DLD1 (cell line): ENCODE measurements around the gene C2orf92.
"Not testable (repeated sequence)": the region's sequence is repeated elsewhere in the genome, so short reads cannot be mapped to it uniquely, and the experiment has no call there.

ENCODE experiments used
- in situ Hi-C: cut with HindIII; loops from 2 replicates; pipeline ENCODE4 v1.10.0; 2017; ENCODE audit warnings: low sequenced_read_pairs

The C2orf92 gene

GRCh38 chr2:97688062-97688827, 18.7 kb downstream of the C2orf92 start:
- in situ Hi-C loops, result no loop called here

DNA sequence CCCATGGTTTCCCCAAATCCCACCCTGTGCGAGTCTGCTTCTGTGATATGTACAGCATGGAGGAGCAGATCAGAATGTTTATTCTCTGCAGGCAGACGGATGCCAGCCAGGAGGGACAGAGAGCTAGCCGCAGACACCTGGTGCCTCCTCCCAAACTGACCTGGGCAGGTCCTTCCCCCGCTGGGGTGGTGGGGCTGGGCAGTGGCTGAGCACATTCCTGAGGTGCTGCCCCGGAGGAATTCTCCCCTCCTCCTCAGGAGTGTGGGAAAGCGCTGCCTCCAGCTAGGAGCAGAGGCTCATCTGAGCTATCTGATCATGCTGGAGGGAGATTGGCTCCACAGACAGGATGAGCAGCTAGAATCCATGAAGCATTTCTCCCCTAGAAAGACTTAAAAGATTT, 21.7 kb downstream of the C2orf92 start:
- in situ Hi-C loops, result no loop called here

GRCh38 chr2:97693476-97693875, 24.0 kb downstream of the C2orf92 start:
- in situ Hi-C loops, result no loop called here

GRCh38 chr2:97695744-97696143, 26.2 kb downstream of the C2orf92 start:
- in situ Hi-C loops, result no loop called here

DNA sequence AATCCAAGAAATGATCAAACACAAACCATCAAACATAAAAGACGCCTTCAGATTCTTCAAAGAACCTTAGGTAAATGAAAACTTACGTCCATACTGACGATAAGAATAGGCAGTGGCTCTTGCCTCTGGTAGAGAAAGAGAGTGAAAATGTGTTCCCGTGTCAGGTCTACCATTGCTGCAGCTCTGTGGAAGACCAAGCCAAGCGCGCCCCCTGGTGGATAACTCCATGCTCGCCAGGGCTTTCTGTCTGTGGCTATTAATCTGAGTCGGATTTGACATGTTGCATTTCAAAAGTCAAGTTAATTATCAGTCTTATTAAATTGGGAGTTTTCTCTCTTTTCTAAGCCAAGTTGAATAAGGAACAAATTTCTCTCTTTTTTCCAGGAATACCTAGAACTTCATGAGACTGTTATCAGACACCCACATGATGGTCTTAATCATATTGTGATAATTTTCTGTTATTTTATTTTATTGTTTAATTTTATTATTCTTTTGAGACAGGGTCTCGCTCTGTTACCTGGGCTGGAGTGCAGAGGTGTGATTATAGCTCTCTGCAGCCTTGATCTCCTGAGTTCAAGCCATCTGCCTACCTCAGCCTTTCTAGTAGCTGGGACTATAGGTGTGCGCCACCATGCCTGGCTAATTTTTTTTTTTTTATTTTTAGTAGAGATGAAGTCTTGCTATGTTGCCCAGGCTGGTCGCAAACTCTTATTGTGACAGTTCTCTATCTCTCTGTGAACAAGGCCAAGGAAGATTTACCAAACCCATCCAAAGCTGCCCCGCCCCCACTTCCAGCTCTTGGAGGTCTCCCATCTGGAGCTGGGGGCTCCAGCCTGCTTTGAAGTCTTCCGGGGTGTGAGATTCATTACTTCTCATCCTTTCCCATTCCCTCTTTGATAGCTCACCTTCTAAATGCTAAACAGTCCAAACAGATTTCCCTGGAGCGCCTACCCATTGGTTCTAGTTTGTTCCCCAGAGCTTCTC, 28.0 kb downstream of the C2orf92 start:
- in situ Hi-C loops, result no loop called here

DNA sequence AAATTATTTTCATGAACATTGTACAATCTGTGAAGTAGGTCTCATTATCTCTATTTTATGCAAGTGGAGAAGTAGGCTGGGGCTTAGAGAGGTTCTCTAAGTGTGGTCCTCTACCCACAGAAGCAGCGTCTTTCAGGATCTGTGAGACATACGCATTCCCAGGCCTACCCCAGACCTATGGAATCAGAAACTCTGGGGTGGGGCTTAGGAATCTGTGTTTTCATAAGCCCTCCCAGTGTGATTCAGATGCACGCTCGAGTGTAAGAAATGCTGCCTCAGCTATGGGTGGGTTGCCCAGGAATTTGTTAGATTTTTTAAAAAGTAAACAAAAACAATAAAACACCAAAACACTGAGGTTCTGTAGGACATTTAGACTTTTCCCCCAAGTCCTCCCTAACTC, 29.0 kb downstream of the C2orf92 start:
- in situ Hi-C loops, result no loop called here

GRCh38 chr2:97699765-97700444, 30.4 kb downstream of the C2orf92 start:
- in situ Hi-C loops, result no loop called here

GRCh38 chr2:97701186-97701585, 31.7 kb downstream of the C2orf92 start:
- in situ Hi-C loops, result no loop called here

DNA sequence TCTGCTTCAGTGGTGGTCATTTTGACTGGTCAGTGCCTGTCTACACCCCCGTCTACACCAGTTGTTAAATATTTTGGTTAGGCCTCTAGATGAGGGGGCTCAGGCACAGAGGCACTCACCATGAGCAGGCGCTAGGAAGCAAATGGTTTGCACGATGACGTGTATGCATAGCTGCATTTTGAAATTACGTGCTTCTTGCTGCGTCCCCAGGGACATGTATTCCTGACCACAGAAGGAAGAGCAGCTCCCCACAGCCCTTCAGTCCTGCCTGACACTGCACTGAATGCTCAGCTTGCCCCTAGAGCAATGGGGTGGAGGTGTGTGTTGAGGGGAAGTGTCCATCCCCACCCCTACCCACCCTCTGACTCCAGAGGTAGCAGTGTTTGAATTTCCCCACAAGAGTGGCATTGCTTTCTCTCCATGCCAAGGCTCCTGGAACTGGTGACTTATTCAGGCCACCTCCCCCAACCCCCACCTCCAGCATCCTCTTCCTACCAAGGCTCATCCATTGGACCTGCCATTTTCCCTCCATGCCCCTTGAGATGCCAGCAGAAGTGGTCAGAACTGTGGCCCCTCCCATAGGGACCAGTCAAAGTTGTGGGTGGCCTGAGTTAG, 32.4 kb downstream of the C2orf92 start:
- in situ Hi-C loops, result no loop called here

GRCh38 chr2:97702731-97703470, 33.4 kb downstream of the C2orf92 start:
- in situ Hi-C loops, result no loop called here

- in situ Hi-C loops, result no loop called here
Measured at GRCh38 chr2:97703741-97704140, 34.2 kb downstream of the C2orf92 start.

- in situ Hi-C loops, result no loop called here
Measured at GRCh38 chr2:97704989-97705388, 35.5 kb downstream of the C2orf92 start.

GRCh38 chr2:97706112-97706511, 36.6 kb downstream of the C2orf92 start:
- in situ Hi-C loops, result no loop called here

DNA sequence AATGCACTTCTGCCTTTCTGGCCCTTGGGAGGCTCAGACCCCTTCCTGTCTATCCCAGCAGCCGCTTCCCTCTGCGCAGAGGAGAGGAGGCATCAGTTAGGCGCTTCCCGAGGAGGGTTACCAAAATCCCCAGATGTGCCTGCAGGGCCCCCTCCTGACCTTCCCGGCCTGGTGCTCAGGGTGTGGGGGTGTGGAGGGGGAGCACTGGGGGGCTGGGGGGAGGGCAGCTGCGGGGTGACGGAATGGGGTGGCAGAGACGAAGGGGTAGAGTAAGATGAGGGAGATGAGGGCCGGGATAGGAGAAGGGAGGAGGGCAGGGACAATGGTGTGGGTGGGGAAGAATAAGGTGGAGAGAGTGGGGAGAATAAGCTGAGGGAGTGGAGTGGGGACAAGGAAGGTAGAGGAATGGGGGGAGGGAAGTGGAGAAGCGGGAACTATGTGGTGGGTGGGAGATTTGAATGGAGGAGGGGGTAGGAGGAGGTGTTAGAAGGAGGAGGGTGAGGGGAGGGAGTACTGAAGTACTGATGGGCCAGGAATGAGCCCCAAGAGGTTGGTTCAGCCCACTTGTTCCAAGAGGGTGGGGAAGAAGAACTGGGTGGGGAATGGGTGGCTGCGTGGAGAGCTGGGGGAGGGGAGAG, 37.3 kb downstream of the C2orf92 start:
- in situ Hi-C loops, result no loop called here

GRCh38 chr2:97707362-97708047, 38.0 kb downstream of the C2orf92 start:
- in situ Hi-C loops, result no loop called here

- in situ Hi-C loops, result no loop called here
Measured at GRCh38 chr2:97708048-97708380, 38.5 kb downstream of the C2orf92 start.

GRCh38 chr2:97708608-97709007, 39.1 kb downstream of the C2orf92 start:
- in situ Hi-C loops, result no loop called here

GRCh38 chr2:97711394-97711711, 41.8 kb downstream of the C2orf92 start:
- in situ Hi-C loops, result no loop called here

DNA sequence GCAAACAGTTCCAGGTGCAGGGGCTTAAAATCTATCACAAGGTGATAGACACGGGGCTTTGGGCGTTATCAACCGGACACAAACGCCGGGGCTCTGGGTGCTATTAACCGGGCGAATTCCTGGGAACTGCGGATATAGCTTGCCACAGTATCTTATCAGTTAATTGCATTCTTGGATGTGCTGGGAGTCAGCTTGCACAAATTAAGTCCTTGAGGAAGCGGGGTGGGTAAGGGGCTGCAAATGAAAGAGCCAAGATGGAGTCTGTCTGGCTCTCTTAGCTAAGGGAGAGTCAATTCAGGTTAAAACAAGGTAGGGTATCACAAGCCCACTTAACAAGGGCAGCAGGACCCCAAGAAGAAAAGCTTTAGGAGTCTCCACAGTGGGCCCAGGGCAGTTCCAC, 42.7 kb downstream of the C2orf92 start:
- in situ Hi-C loops, result not testable (repeated sequence)
